Measurements from ENCODE around the gene SPOCK3. TPM values are rescaled to one million over a fixed set of nuclear protein-coding genes. Genes with fewer than 3 reads are reported as not detected.
"Not testable (repeated sequence)": the region's sequence is repeated elsewhere in the genome, so short reads cannot be mapped to it uniquely, and the experiment has no call there.

The SPOCK3 gene
- total and polyA plus RNA-seq, 2 of the 13 experiments (the other 11 are each of a cell fraction or from before 2014, with no cell fraction given), result not detected

GRCh38 chr4:166763018-166763417, 471.3 kb downstream of the SPOCK3 start:
- TF ChIP-seq KDM2A (CRISPR knock-in tag; IDR thresholded peaks at IDR 0.05; ENCODE audit: borderline replicate concordance, low read depth) (no peak), ZNF576 (CRISPR knock-in tag; IDR thresholded peaks at IDR 0.05) (no peak), ZBTB8A (CRISPR knock-in tag; IDR thresholded peaks at IDR 0.05; ENCODE audit: borderline replicate concordance, low read depth) (no peak), CAMTA2 (CRISPR knock-in tag; IDR thresholded peaks at IDR 0.05; ENCODE audit: borderline replicate concordance) (no peak), HNRNPUL1 (IDR thresholded peaks at IDR 0.05; ENCODE audit: low read depth, low read length) (no peak), CBX2 (IDR thresholded peaks at IDR 0.05; ENCODE audit: low read depth, low read length) (no peak), CBX2 (CRISPR knock-in tag; IDR thresholded peaks at IDR 0.05; ENCODE audit: low read depth) (no peak), ZNF317 (CRISPR knock-in tag; IDR thresholded peaks at IDR 0.05) (0 out of 2 replicates have a peak, but pooled peaks have one; percentile 44)
- BruUV-seq (replicated peaks), result no TSS peak
- in situ Hi-C loops (cut with HindIII; ENCODE audit: extremely low pct_ligation_motif_present, low pct_unique_long_range_greater_than_20kb) (no loop called here), intact Hi-C loops (cut with micrococcal nuclease; ENCODE audit: unreplicated experiment) (no loop called here)
- no peak overlapping the region for H3K9ac ChIP-seq (ENCODE audit: insufficient read depth, low read depth, low read length)
- no peak overlapping the region for H2AFZ ChIP-seq (ENCODE audit: low read length)
- H3K27ac ChIP-seq (ENCODE audit: extremely low read length, insufficient read depth, low read length), result no peak overlapping the region
- ATAC-seq (no peak), FAIRE-seq (no peak), DNase-seq (ENCODE audit: low spot score) (no peak)
- CTCF ChIA-PET (ENCODE audit: low intra/inter-chr PET ratio, low total read pairs), result no interaction called here
- H3K4me1 ChIP-seq (ENCODE audit: insufficient read depth, low read length), result no peaks in the 10 kb centered on the region
- no peak overlapping the region for H3K4me2 ChIP-seq (ENCODE audit: low read depth, low read length)
- H3K79me2 ChIP-seq (ENCODE audit: insufficient read depth, low read length), result no peaks in the 10 kb centered on the region
- no peaks in the 10 kb centered on the region for H3K36me3 ChIP-seq (replicated peaks in 1 of 2; ENCODE audit: control insufficient read depth in 1 of 2, insufficient read depth in 2 of 2, low read length in 2 of 2)
- H3K4me3 ChIP-seq (replicated peaks in 1 of 3; ENCODE audit: insufficient read depth in 1 of 3, low read depth in 2 of 3, low read length in 3 of 3), result no peak overlapping the region
- no peaks in the 10 kb centered on the region for H4K20me1 ChIP-seq (ENCODE audit: insufficient read depth, low read length)
- H3K9me3 ChIP-seq (ENCODE audit: low read length), result no peaks in the 10 kb centered on the region; the same call in 1 of the 2 replicates
- H3K27me3 ChIP-seq (ENCODE audit: control insufficient read depth in 1 of 2, insufficient read depth in 2 of 2, low read length in 2 of 2), result no peaks in the 10 kb centered on the region
- POLR2A ChIA-PET, result no interaction called here

GRCh38 chr4:166741742-166742141, 492.6 kb downstream of the SPOCK3 start:
- in situ Hi-C loops (cut with HindIII; ENCODE audit: extremely low pct_ligation_motif_present, low pct_unique_long_range_greater_than_20kb) (no loop called here), intact Hi-C loops (cut with micrococcal nuclease; ENCODE audit: unreplicated experiment) (no loop called here)

GRCh38 chr4:166739215-166739614, 495.1 kb downstream of the SPOCK3 start:
- in situ Hi-C loops (cut with HindIII; ENCODE audit: extremely low pct_ligation_motif_present, low pct_unique_long_range_greater_than_20kb); H3K4me2 ChIP-seq (ENCODE audit: low read depth, low read length); POLR2A ChIA-PET: not testable (repeated sequence)

More at GRCh38 chr4:166741742-166742141, 492.6 kb downstream of the SPOCK3 start:
- POLR2A ChIA-PET, result no interaction called here
- H4K20me1 ChIP-seq (ENCODE audit: insufficient read depth, low read length), result no peaks in the 10 kb centered on the region
- no peak overlapping the region for H3K4me3 ChIP-seq (replicated peaks in 1 of 3; ENCODE audit: insufficient read depth in 1 of 3, low read depth in 2 of 3, low read length in 3 of 3)
- BruUV-seq (replicated peaks), result no TSS peak
- DNase-seq (ENCODE audit: low spot score) (no peak), FAIRE-seq (no peak), ATAC-seq (no peak)
- H3K9me3 ChIP-seq (ENCODE audit: low read length), result no peaks in the 10 kb centered on the region
- CTCF ChIA-PET (ENCODE audit: low intra/inter-chr PET ratio, low total read pairs), result no interaction called here
- H3K27ac ChIP-seq (ENCODE audit: extremely low read length, insufficient read depth, low read length), result no peak overlapping the region
- H2AFZ ChIP-seq (ENCODE audit: low read length), result no peak overlapping the region
- H3K9ac ChIP-seq (ENCODE audit: insufficient read depth, low read depth, low read length), result no peak overlapping the region
- TF ChIP-seq ZNF234 (CRISPR knock-in tag; conservative IDR thresholded peaks at IDR 0.05) (no peak), MIER3 (CRISPR knock-in tag; IDR thresholded peaks at IDR 0.05; ENCODE audit: borderline replicate concordance) (no peak), ZNF709 (CRISPR knock-in tag; IDR thresholded peaks at IDR 0.05) (no peak)
- H3K36me3 ChIP-seq (replicated peaks in 1 of 2; ENCODE audit: control insufficient read depth in 1 of 2, insufficient read depth in 2 of 2, low read length in 2 of 2), result no peaks in the 10 kb centered on the region
- no peak overlapping the region for H3K4me2 ChIP-seq (ENCODE audit: low read depth, low read length)
- H3K79me2 ChIP-seq (ENCODE audit: insufficient read depth, low read length), result no peaks in the 10 kb centered on the region
- WGBS (ENCODE audit: low lambda C conversion rate), result 5% methylated on average over 1 of the region's 1 CpG
- H3K4me1 ChIP-seq (ENCODE audit: insufficient read depth, low read length), result no peaks in the 10 kb centered on the region
- no peaks in the 10 kb centered on the region for H3K27me3 ChIP-seq (ENCODE audit: control insufficient read depth in 1 of 2, insufficient read depth in 2 of 2, low read length in 2 of 2)

More at GRCh38 chr4:166739215-166739614, 495.1 kb downstream of the SPOCK3 start:
- H3K4me1 ChIP-seq (ENCODE audit: insufficient read depth, low read length); intact Hi-C loops (cut with micrococcal nuclease; ENCODE audit: unreplicated experiment); H3K79me2 ChIP-seq (ENCODE audit: insufficient read depth, low read length); H2AFZ ChIP-seq (ENCODE audit: low read length); CTCF ChIA-PET (ENCODE audit: low intra/inter-chr PET ratio, low total read pairs); H3K9me3 ChIP-seq (ENCODE audit: low read length); FAIRE-seq; H3K27ac ChIP-seq (ENCODE audit: extremely low read length, insufficient read depth, low read length); H3K4me3 ChIP-seq (replicated peaks in 1 of 3; ENCODE audit: insufficient read depth in 1 of 3, low read depth in 2 of 3, low read length in 3 of 3); H3K36me3 ChIP-seq (replicated peaks in 1 of 2; ENCODE audit: control insufficient read depth in 1 of 2, insufficient read depth in 2 of 2, low read length in 2 of 2); H3K9ac ChIP-seq (ENCODE audit: insufficient read depth, low read depth, low read length); DNase-seq (ENCODE audit: low spot score); BruUV-seq (replicated peaks); H4K20me1 ChIP-seq (ENCODE audit: insufficient read depth, low read length); H3K27me3 ChIP-seq (ENCODE audit: control insufficient read depth in 1 of 2, insufficient read depth in 2 of 2, low read length in 2 of 2); ATAC-seq: not testable (repeated sequence)
- WGBS (ENCODE audit: low lambda C conversion rate), result 46% methylated on average over 4 of the region's 4 CpGs
